Pancreas (tissue), 10 donors: ENCODE results near the gene THOP1. TPM values are rescaled to one million over a fixed set of nuclear protein-coding genes. Genes with fewer than 3 reads are reported as not detected.

Experiments used
- ATAC-seq, 4 donors: fragments of 200-7000 bp; cut with Tn5 transposase; one replicate each; pipeline versions ENCODE4 v1.8.0 to v1.9.1; 2020; ENCODE audit warnings: mild to moderate bottlenecking in 4 of 4, moderate library complexity in 4 of 4
- DNase-seq, 6 donors: peaks; one replicate each; pipeline ENCODE4 v3.0.0-alpha.2; 2020
- FAIRE-seq: peaks from 2 replicates; lab custom pipeline; 2012; peaks lifted over from hg19 to GRCh38; lab: Jason Lieb, UNC
- H3K27ac ChIP-seq, 4 donors: fragments of 200-600 bp; sonication (generic); 1 replicate in 3 of 4; 2 replicates in 1 of 4; pipeline versions ENCODE4 v1.5.0 to v1.8.0; 2020
- H3K27me3 ChIP-seq, 4 donors: fragments of 200-600 bp; one replicate each; pipeline ENCODE4 v1.8.0; 2021
- H3K36me3 ChIP-seq, 3 donors: fragments of 200-600 bp; sonication (generic) in 1 of 3; one replicate each; pipeline versions ENCODE4 v1.5.0 to v1.8.0; 2020 to 2021
- H3K4me1 ChIP-seq, 3 donors: fragments of 200-600 bp; one replicate each; pipeline ENCODE4 v1.8.0; 2021
- H3K4me3 ChIP-seq, 4 donors: fragments of 200-600 bp; sonication (generic) in 2 of 4; one replicate each; pipeline versions ENCODE4 v1.5.0 to v1.8.0; 2020 to 2021
- H3K9me3 ChIP-seq, 4 donors: fragments of 200-600 bp; one replicate each; pipeline ENCODE4 v1.8.0; 2021
- WGBS, 2 donors: extraction: QIAGEN DNeasy Blood & Tissue Kit; methylation state at CpG; one replicate each; pipeline ENCODE4 v1.1.7; 2013; 5-methylcytosine and 5-hydroxymethylcytosine counted together
- intact Hi-C, 3 donors: fragments of 100-400 bp; cut with DNase I; formaldehyde crosslinking; loops; one replicate each; pipeline versions ENCODE4 v1.11.1 to v1.14.2; 2022
- polyA plus RNA-seq, 2 donors: library from polyadenylated mRNA; stranded (reverse); fragments of 200-250 nt; gene quantifications; one replicate each; pipeline ENCODE4 v1.2.3, GENCODE V29; 2013
- total RNA-seq, 6 donors: library from RNA; stranded (reverse); fragmentation: NEBNext Ultra II Directional in 4 of 6; extraction: Animal tissue kit (Norgen Biotek cat#: 25700) in 4 of 6; gene quantifications; one replicate each; pipeline versions ENCODE4 v1.2.1 to v1.2.4, GENCODE V29; 2021 to 2023
- TF ChIP-seq, protein P1 (sequence below), 4 donors: fragments of 200-600 bp; sonication (generic) in 3 of 4; IDR thresholded peaks; one replicate each; pipeline versions ENCODE4 v1.5.0 to v1.8.0; 2021; ENCODE audit warnings: antibody characterized with exemption in 4 of 4
- donor health status: healthy with polysubstance abuse.
- donor health status: DM: no; HTN: no; CAD: no; lungs with moderate emphysema.
- donor health status: DM: no; HTN: no; CAD: no.
- donor health status: control.
- donor health status: control.
- donor health status: Bipolar disorder and iron deficiency.
- donor health status: DM: yes; HTN: yes; CAD: no.
- donor health status: DM: no; HTN: no; CAD: no.
- donor health status: DM: no; HTN: no; CAD: no.
- donor health status: DM: yes; HTN: yes; CAD: no.

THOP1 gene
- total and polyA plus RNA-seq, 8 donors = 11.6 to 124 (median 20.5) TPM

DNA sequence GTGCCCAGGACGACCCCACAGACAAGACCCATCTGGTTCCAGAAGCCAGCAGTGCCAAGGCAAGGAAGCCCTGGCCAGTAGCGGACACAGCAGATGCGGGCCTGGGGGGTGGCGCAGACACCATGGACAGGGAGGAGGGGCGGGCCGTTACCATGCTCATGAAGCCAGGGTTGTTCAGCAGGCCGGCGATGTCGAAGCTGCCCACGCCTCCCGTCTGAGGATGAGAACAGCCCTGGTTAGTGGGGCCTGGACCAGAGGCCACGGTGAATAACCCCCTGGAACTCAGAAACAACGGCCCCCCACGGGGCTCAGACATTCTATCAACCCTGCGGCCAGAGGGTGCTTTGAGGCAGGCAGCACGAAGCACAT, 24.0 kb upstream of the THOP1 start:
- DNase-seq (no peak), ATAC-seq (peak in 1 of 4 donors; percentile 7), FAIRE-seq (no peak)
- Histone ChIP-seq H3K27me3 (no peaks in the 10 kb centered on the region), H3K4me1 (no peaks in the 10 kb centered on the region), H3K36me3 (peaks cover 0 to 54% (median 16%) of the 10 kb centered on the region in 3 donors), H3K4me3 (no peak overlapping the region), H3K9me3 (no peaks in the 10 kb centered on the region), H3K27ac (no peak overlapping the region)
- TF ChIP-seq, protein P1, sequence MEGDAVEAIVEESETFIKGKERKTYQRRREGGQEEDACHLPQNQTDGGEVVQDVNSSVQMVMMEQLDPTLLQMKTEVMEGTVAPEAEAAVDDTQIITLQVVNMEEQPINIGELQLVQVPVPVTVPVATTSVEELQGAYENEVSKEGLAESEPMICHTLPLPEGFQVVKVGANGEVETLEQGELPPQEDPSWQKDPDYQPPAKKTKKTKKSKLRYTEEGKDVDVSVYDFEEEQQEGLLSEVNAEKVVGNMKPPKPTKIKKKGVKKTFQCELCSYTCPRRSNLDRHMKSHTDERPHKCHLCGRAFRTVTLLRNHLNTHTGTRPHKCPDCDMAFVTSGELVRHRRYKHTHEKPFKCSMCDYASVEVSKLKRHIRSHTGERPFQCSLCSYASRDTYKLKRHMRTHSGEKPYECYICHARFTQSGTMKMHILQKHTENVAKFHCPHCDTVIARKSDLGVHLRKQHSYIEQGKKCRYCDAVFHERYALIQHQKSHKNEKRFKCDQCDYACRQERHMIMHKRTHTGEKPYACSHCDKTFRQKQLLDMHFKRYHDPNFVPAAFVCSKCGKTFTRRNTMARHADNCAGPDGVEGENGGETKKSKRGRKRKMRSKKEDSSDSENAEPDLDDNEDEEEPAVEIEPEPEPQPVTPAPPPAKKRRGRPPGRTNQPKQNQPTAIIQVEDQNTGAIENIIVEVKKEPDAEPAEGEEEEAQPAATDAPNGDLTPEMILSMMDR (IDR thresholded peaks at IDR 0.05) = no peak
- 93% methylated on average over 16 of the region's 16 CpGs for WGBS, 2 donors
- intact Hi-C loops = loop anchor here in 1 of 3 donors (10.0 kb wide), 1 partner anchor 106 kb away; no protein-coding TSS in a partner anchor

DNA sequence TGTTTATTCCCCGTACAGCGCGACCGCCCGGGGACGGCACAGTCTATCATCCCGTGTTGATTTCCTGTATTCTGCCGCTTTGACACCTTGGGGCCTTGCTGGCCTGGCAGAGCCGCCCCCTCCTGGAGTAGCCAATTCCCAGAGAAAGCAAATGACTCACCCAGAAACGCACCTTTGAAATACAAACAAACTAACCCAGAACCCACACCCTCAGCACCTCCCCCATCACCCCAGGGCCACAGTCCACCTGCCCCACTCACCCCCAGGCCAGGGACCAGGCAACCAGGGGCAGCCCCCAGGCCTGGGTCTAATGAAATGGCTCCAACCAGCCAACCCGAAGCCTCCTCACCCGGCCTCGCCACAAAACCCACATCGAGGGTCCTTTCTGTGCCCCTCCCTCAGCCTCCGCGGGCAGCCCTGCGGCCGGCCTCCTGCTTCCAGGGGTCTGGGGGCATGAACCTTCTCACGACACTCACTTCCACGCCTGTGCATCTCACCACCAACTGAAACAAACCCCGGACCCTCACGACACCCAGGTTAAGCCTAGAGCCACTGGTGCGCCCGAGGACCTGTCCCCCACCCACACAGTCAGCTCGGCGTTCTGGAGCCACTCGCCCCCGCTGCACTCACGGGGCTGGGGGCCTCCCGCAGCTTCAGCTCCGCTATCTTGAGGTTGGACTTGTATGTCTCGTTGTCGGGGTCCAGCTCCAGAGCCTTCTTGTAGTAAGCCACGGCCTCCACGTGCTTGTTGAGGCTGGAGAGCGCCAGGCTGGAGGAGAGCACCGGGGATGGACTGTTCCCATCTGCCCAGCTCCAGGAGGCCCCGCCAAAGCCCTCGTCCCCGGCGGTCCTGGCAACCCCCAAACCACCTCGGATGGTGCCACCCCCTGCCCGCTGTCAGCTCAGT, 23.2 kb upstream of the THOP1 start:
- Histone ChIP-seq H3K4me1 (no peaks in the 10 kb centered on the region), H3K27ac (no peak overlapping the region), H3K36me3 (peaks cover 0 to 54% (median 16%) of the 10 kb centered on the region in 3 donors), H3K4me3 (no peak overlapping the region), H3K9me3 (no peaks in the 10 kb centered on the region), H3K27me3 (no peaks in the 10 kb centered on the region)
- intact Hi-C loops = loop anchor here in 1 of 3 donors (10.0 kb wide), 1 partner anchor 107 kb away; no protein-coding TSS in a partner anchor
- ATAC-seq (no peak), DNase-seq (no peak), FAIRE-seq (no peak)
- 93 to 96% methylated on average over 43 of the region's 43 CpGs for WGBS, 2 donors
- TF ChIP-seq, protein P1 (IDR thresholded peaks at IDR 0.05) = no peak

DNA sequence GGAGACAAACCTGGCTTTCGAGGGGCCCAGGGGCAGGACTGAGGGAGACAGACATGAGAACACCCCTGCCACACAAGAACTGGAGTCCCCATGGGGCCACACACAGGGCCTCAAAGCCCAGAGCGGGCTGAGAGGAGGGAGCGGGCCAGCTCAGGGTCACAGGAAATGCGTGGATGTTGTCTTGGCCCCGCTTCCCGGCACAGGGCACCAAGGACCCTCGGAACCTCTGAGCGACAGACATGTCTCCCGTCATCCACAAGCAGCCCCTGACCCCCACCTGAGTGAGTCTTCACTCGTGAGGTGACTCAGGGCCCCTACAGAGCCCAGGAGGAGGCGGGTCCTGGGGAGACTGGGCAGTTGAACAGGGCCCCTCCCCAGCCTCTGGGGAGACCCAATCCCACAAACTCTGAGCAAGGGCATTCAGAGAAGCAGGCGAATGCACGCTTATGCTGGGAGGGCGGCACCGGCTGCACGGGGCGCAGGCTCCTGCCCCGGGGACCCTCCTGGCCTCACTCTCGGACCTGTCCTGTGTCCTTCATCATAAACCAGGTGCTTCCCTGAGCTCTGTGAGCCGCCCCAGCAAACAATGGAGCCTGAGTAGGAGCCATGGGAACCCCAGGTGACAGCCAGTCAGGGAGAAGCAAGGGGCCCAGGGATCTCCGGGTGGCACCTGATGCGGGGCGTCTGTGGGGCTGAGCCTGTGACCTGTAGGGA, 22.4 kb upstream of the THOP1 start:
- Histone ChIP-seq H3K27me3 (no peaks in the 10 kb centered on the region), H3K4me3 (no peak overlapping the region), H3K4me1 (no peaks in the 10 kb centered on the region), H3K9me3 (no peaks in the 10 kb centered on the region), H3K36me3 (peaks cover 0 to 54% (median 16%) of the 10 kb centered on the region in 3 donors), H3K27ac (no peak overlapping the region)
- DNase-seq (no peak), FAIRE-seq (no peak), ATAC-seq (no peak)
- TF ChIP-seq, protein P1 (IDR thresholded peaks at IDR 0.05) = no peak
- intact Hi-C loops = loop anchor here in 1 of 3 donors (10.0 kb wide), 1 partner anchor 108 kb away; no protein-coding TSS in a partner anchor
- WGBS, 2 donors = 96 to 98% methylated on average over 23 of the region's 23 CpGs

DNA sequence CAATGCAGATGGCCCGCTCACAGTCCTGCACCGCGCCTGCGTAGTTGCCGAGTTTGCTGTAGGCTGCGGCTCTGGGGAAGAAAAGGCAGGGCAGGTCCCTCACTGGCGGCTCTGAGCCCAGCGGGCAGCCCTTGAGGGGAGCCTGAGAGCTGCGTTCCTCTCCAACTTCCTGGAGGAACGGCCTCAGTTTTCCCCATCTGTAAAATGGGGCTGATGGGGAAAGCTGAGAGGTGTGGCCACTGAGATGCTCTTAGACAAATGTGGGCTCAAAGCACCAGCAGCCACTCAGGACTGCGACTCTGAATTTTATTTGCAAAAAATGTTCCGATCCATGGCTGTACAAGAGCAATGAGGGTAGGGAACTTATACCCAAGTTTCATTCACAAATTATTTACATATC, 21.6 kb upstream of the THOP1 start:
- no peaks in the 10 kb centered on the region for H3K9me3 ChIP-seq
- no peak overlapping the region for H3K27ac ChIP-seq
- intact Hi-C loops = loop anchor here in 1 of 3 donors (10.0 kb wide), 1 partner anchor 109 kb away; no protein-coding TSS in a partner anchor
- no peak for FAIRE-seq
- no peak for ATAC-seq
- H3K27me3 ChIP-seq = no peaks in the 10 kb centered on the region
- DNase-seq = no peak
- H3K4me3 ChIP-seq = no peak overlapping the region
- TF ChIP-seq, protein P1 (IDR thresholded peaks at IDR 0.05) = no peak
- peaks cover 0 to 58% (median 16%) of the 10 kb centered on the region in 3 donors for H3K36me3 ChIP-seq
- 94 to 96% methylated on average over 12 of the region's 12 CpGs for WGBS, 2 donors
- H3K4me1 ChIP-seq = no peaks in the 10 kb centered on the region
